ENCODE data around the gene THRSP. TPM values are rescaled to one million over a fixed set of nuclear protein-coding genes. Genes with fewer than 3 reads are reported as not detected.
"Not testable (repeated sequence)": the region's sequence is repeated elsewhere in the genome, so short reads cannot be mapped to it uniquely, and the experiment has no call there.

Gene THRSP
- total RNA-seq, 1 experiment from 2014 or later: not detected

GRCh38 chr11:78038697-78039313, 24.9 kb upstream of the THRSP start:
- DNase-seq (ENCODE audit: low spot score): peak; percentile 46

GRCh38 chr11:78039391-78039918, 24.2 kb upstream of the THRSP start:
- no peak for DNase-seq (ENCODE audit: low spot score)

- peak; percentile 83 for DNase-seq (ENCODE audit: low spot score)
Measured at GRCh38 chr11:78039919-78040671, 23.6 kb upstream of the THRSP start.

- DNase-seq (ENCODE audit: low spot score): peak; percentile 78
Measured at GRCh38 chr11:78040691-78041379, 22.8 kb upstream of the THRSP start.

- not testable (repeated sequence) for DNase-seq (ENCODE audit: low spot score)
Measured at GRCh38 chr11:78041380-78041719, 22.3 kb upstream of the THRSP start.

- no peak for DNase-seq (ENCODE audit: low spot score)
Measured at GRCh38 chr11:78041843-78042440, 21.7 kb upstream of the THRSP start.

GRCh38 chr11:78044706-78045105, 19.0 kb upstream of the THRSP start:
- no peak for DNase-seq (ENCODE audit: low spot score)

- DNase-seq (ENCODE audit: low spot score): peak; percentile 40
Measured at GRCh38 chr11:78045851-78046485, 17.7 kb upstream of the THRSP start.

- no peak for DNase-seq (ENCODE audit: low spot score)
Measured at GRCh38 chr11:78046486-78046854, 17.2 kb upstream of the THRSP start.

- DNase-seq (ENCODE audit: low spot score): no peak
Measured at GRCh38 chr11:78048561-78048960, 15.1 kb upstream of the THRSP start.

GRCh38 chr11:78049348-78049747, 14.3 kb upstream of the THRSP start:
- DNase-seq (ENCODE audit: low spot score): no peak

- peak; percentile 75 for DNase-seq (ENCODE audit: low spot score)
Measured at GRCh38 chr11:78050964-78051831, 12.5 kb upstream of the THRSP start.

GRCh38 chr11:78054971-78055370, 8.7 kb upstream of the THRSP start:
- no peak for DNase-seq (ENCODE audit: low spot score)

GRCh38 chr11:78056093-78056492, 7.6 kb upstream of the THRSP start:
- no peak for DNase-seq (ENCODE audit: low spot score)

- no peak for DNase-seq (ENCODE audit: low spot score)
Measured at GRCh38 chr11:78057462-78058055, 6.1 kb upstream of the THRSP start.

- DNase-seq (ENCODE audit: low spot score): not testable (repeated sequence)
Measured at GRCh38 chr11:78059749-78060328, 3.8 kb upstream of the THRSP start.

- DNase-seq (ENCODE audit: low spot score): no peak
Measured at GRCh38 chr11:78060533-78060932, 3.1 kb upstream of the THRSP start.

GRCh38 chr11:78061088-78061920, 2.4 kb upstream of the THRSP start:
- DNase-seq (ENCODE audit: low spot score): no peak

- no peak for DNase-seq (ENCODE audit: low spot score)
Measured at GRCh38 chr11:78061921-78062311, 1.7 kb upstream of the THRSP start.
